Measurements from ENCODE around the gene SLCO4A1. TPM values are rescaled to one million over a fixed set of nuclear protein-coding genes. Genes with fewer than 3 reads are reported as not detected.

Gene SLCO4A1
- total RNA-seq, 1 donor from 2014 or later = 10.8 TPM

DNA sequence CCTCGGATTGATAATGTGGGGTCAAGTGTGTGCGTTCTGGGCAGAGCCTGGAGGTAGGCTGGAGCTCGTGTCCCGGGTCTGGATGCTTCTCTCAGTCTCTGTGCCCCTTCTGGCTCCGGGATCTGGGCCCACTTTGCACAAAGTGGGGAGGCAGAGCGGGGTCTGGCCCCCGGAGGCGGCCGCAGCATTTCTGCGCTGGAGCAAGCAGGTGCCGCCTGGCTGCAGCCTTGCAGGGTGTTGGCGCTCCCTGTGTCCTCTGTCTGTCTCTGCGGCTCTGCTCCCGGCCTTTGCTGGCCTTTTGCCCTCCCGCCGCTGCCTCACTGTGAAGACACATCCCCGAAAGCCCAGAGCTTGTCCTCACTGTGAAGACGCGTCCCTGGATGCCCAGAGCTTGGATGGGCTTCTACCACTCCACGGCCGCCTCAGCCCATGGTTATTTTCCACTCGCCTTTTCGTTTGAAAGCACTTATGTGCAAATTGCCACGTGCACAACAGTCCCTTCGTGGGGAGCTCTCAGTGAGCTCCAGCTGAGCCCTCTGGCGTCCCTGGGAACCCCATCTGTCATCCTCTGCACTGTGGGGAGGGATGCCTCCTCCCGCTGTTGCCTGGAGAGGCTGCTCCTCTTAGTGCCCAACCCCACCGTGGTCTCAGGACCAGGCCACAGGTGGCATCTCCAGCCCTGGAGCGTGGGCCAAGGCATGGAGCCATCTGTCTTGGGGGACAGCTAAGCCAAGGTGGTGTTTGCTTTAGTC is 17.4 kb downstream of the SLCO4A1 start:
- DNase-seq (ENCODE audit: low spot score) = no peak
- intact Hi-C loops (cut with DNase I) = no loop called here

DNA sequence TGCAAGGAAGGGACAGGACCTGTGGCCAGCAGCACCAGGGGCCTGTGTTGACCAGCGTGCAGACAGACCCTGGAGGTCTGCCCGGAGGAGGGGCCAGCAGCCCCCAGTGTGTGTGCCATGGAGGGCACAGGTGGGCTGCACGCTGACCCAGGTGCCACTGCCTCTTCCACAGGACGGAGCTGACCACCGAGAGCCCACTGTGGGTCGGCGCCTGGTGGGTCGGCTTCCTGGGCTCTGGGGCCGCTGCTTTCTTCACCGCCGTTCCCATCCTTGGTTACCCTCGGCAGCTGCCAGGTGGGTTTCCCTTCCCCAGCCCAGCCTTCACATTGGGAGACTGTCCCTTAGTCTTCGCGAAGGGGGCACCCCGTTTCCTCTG is 17.9 kb downstream of the SLCO4A1 start:
- no peak for DNase-seq (ENCODE audit: low spot score)
- intact Hi-C loops (cut with DNase I) = no loop called here

DNA sequence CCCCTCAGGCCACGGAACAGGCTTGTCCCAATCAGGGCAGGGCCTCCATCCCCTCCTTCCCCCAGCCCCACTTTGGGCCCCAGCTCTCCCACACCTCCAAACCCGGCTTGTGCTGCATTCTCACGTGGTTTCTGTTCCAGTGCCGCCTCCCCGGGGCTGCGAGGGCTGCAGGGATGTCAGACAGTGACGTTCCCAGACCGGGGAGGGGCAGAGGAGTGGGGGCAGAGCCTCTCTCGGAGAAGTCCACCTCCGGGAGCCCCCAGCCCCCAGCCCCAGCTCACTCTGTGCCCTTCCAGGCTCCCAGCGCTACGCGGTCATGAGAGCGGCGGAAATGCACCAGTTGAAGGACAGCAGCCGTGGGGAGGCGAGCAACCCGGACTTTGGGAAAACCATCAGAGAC is 18.5 kb downstream of the SLCO4A1 start:
- intact Hi-C loops (cut with DNase I) = no loop called here
- no peak for DNase-seq (ENCODE audit: low spot score)

GRCh38 chr20:62661647-62662046 is 19.3 kb downstream of the SLCO4A1 start:
- no peak for DNase-seq (ENCODE audit: low spot score)
- intact Hi-C loops (cut with DNase I) = no loop called here

DNA sequence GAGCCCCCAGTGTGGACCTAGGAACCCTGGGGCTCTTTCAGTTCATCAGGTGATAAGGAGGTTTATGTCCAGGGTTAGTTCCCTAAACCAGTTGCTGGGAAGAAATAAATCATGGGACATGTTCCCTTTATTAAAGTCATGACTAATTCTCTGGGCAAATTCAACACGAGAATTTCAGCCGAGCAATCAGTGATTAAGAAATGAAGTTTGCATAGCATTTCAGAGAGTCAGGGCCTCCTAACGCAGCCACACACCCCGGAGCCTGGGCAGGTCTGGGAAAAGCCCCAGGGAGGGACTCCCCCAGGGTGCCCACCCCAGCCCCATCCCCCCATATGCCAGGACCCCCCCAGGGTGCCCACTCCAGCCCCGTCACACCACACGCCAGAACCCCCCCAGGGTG is 20.1 kb downstream of the SLCO4A1 start:
- DNase-seq (ENCODE audit: low spot score) = no peak
- intact Hi-C loops (cut with DNase I) = no loop called here

DNA sequence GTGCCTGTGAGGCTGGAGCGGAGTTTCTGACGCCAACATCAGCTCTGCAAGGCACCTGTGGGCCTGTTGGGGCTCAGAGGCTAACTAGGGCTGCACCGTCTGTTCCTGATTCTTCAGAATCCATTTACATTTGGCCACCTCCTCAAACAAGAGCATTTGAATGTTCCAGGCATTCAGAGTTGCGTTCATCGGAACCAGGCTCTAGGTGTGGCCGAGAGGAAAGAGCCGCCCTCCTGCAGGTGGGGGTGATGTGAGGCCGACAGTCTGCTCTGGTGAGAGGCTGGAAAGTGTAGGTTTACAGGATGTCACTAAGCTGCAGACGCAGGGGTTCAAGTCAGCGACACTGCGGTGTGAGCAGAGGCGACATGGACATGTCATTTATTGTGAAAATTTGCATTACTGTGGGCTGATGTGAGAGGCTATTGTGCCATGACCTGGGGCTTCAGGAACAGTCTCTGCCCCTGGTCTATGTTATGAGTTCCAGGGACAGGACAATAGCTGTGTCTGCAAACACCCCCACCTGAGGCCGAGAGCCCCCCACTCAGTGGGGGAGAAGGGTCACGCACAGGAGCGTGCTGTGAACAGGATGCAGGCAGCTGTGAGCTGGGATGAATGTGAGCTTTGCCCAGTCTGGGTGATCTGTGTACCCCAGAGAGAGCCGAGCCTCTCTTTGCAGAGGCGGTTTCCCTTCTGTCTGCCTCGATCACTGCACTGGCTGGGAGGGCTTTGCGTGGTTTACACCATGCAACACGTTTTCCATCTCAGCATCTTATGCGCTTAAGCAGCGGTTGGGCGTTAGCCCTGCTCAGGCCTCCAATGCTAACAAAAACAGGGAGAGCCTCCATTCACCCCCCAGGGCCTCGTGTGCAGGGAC is 21.1 kb downstream of the SLCO4A1 start:
- intact Hi-C loops (cut with DNase I) = no loop called here
- DNase-seq (ENCODE audit: low spot score) = no peak

DNA sequence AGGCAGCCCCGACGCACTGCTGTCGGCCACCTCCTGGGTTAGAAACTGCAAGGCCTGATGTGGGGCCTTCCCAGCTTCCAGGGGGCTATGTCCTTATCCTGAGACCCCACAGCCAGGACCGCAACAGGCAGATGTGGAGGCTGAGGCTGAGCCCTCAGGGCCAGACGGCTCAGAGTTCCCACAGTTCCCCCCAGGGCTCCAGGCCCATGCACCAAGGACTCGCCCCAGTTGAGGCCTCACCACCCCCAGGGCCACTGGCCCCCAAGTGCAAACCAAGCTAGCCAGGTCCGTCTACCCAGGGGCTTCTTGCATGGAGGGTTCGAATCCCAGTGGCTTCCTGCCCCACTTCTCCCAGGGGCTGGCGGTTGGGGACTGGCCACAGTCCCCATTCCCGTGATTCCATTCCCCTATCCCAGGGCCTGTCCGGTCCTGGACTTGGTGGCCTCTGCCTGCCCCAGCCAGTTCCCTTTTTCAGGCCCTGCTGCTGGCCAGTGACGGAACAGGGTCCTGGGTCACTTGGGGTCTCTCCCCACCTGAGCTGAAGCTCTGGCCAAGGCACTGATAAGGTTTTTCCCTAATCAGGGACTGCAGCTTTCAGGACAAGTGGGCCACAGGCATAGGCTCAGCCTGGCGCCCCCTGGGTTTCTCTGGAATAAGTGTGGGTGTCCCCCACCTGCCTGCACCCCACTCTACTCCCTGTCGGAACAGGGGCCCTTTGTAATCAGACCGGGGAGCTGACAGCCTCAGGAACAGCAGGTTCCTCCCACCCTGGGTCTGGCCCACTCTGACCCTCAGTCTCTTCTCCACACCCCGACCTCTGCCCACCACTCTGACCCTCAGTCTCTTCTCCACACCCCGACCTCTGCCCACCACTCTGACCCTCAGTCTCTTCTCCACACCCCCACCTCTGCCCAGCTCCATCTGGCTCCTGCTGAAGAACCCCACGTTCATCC is 22.0 kb downstream of the SLCO4A1 start:
- DNase-seq (ENCODE audit: low spot score) = no peak
- intact Hi-C loops (cut with DNase I) = no loop called here

- intact Hi-C loops (cut with DNase I) = loop anchor here (5.0 kb wide), 1 partner anchor 142 kb away; no protein-coding TSS in a partner anchor
- no peak for DNase-seq (ENCODE audit: low spot score)
These were observed 23.0 kb downstream of the SLCO4A1 start for GRCh38 chr20:62665153-62665754.

DNA sequence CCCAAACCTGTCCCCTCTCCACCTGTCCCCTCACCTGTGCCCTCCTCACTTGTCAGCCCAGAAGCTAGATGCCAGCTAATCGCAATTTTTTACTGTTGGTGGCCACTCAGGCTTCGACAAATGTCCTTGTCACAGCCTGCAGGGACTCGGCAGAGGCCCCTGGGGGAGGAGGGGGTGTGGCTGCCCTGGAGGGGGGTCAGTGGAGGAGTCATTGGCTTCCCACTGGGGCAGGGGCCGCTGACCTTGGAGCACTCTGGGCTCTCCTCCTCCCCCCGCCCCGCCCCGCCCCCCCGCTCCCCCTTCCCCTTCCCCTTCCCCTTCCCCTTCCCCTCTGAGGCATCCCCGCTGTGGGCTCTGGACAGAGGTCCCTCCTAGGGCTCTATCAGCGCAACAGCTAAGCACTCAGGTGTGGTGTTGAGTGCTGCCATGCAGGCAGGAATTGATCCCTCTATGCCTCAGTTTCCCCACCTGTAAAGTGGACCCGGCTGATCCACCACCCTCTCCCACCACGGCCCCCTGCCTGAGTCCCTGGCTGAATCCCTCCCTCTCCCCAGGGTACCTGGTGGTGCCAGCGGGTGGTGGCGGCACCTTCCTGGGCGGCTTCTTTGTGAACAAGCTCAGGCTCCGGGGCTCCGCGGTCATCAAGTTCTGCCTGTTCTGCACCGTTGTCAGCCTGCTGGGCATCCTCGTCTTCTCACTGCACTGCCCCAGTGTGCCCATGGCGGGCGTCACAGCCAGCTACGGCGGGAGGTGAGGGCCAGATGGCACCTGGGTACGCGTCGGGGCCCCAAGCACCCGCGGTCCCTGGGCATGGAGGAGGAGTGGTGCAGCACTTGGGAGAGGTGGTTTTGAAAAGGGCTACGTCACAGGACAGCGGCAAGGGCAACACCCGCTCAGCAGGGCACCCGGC is 23.8 kb downstream of the SLCO4A1 start:
- DNase-seq (ENCODE audit: low spot score) = no peak
- intact Hi-C loops (cut with DNase I) = loop anchor here (5.0 kb wide), 1 partner anchor 141 kb away; no protein-coding TSS in a partner anchor

GRCh38 chr20:62666736-62667529 is 24.6 kb downstream of the SLCO4A1 start:
- intact Hi-C loops (cut with DNase I) = loop anchor here (5.0 kb wide), 1 partner anchor 140 kb away; no protein-coding TSS in a partner anchor
- no peak for DNase-seq (ENCODE audit: low spot score)

DNA sequence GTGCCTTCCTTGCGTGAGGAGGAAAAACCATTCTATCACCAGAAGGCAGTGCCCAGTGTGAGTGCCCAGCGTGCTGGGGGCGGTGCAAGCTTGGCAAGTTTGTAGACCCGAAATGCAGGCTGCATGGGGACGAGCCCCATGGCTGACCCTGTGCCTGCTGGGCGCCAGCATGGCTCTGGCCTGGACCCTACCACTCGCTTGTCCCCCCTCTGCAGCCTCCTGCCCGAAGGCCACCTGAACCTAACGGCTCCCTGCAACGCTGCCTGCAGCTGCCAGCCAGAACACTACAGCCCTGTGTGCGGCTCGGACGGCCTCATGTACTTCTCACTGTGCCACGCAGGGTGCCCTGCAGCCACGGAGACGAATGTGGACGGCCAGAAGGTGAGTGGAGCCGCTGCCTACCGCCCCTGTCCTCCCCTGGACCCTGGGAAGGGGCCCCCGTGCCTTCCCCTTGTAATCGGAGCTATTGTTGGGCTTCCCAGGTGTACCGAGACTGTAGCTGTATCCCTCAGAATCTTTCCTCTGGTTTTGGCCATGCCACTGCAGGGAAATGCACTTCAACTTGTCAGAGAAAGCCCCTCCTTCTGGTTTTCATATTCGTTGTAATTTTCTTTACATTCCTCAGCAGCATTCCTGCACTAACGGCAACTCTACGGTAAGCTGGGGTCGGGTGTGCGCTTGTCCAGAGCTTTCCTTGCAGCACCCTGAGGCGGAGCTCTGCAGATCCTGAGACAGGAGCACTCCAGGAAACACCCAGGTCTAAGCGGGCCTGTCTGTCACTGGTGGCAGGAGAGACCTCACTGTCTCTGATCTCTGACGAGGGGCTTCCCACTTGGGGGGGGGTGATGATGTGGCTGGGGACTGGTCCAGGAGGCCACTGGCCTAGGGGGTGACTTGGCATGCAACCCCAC is 25.5 kb downstream of the SLCO4A1 start:
- intact Hi-C loops (cut with DNase I) = loop anchor here (5.0 kb wide), 1 partner anchor 140 kb away; no protein-coding TSS in a partner anchor
- no peak for DNase-seq (ENCODE audit: low spot score)

DNA sequence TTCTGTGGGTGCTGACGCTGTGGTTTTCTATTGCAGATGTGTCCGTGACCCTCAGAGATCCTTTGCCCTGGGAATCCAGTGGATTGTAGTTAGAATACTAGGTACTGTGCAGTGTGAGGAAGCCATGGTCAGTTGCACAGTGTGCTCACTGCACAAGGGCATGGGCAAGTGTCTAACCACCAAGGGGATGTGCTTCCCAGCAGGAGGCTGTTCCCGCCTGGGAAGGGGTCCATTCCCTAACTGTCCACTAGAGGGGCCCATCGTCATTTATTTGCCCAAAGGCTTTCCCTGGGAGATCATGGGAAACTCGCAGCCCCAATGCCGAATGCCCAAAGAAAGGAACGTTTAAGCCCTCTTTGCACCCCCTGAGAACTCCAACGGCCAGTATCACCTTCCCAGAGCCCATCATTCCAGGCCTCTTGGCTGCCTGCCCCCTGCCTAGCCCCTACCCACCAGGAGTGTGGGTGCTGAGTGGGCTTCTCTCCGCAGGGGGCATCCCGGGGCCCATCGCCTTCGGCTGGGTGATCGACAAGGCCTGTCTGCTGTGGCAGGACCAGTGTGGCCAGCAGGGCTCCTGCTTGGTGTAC is 26.2 kb downstream of the SLCO4A1 start:
- DNase-seq (ENCODE audit: low spot score) = peak; percentile 85
- intact Hi-C loops (cut with DNase I) = loop anchor here (1.0 to 5.0 kb wide), 2 partner anchors 123 to 139 kb away; no protein-coding TSS in a partner anchor

GRCh38 chr20:62669249-62669648 is 26.9 kb downstream of the SLCO4A1 start:
- DNase-seq (ENCODE audit: low spot score) = no peak
- intact Hi-C loops (cut with DNase I) = loop anchor here (1.0 to 5.0 kb wide), 2 partner anchors 122 to 138 kb away; no protein-coding TSS in a partner anchor

- intact Hi-C loops (cut with DNase I) = no loop called here
- no peak for DNase-seq (ENCODE audit: low spot score)
These were observed 27.9 kb downstream of the SLCO4A1 start for GRCh38 chr20:62670156-62670555.

- no peak for DNase-seq (ENCODE audit: low spot score)
- intact Hi-C loops (cut with DNase I) = no loop called here
These were observed 28.7 kb downstream of the SLCO4A1 start for GRCh38 chr20:62670998-62671397.

DNA sequence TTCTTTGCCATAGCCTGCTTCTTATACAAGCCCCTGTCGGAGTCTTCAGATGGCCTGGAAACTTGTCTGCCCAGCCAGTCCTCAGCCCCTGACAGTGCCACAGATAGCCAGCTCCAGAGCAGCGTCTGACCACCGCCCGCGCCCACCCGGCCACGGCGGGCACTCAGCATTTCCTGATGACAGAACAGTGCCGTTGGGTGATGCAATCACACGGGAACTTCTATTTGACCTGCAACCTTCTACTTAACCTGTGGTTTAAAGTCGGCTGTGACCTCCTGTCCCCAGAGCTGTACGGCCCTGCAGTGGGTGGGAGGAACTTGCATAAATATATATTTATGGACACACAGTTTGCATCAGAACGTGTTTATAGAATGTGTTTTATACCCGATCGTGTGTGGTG is 29.5 kb downstream of the SLCO4A1 start:
- DNase-seq (ENCODE audit: low spot score) = no peak
- intact Hi-C loops (cut with DNase I) = no loop called here

Measured in cardiac septum (tissue), 1 donor.